Measurements from ENCODE around the gene ANKRD13B.
A peak's percentile ranks its signal among the peaks of the same experiment; 100 is the strongest.

Gene ANKRD13B

DNA sequence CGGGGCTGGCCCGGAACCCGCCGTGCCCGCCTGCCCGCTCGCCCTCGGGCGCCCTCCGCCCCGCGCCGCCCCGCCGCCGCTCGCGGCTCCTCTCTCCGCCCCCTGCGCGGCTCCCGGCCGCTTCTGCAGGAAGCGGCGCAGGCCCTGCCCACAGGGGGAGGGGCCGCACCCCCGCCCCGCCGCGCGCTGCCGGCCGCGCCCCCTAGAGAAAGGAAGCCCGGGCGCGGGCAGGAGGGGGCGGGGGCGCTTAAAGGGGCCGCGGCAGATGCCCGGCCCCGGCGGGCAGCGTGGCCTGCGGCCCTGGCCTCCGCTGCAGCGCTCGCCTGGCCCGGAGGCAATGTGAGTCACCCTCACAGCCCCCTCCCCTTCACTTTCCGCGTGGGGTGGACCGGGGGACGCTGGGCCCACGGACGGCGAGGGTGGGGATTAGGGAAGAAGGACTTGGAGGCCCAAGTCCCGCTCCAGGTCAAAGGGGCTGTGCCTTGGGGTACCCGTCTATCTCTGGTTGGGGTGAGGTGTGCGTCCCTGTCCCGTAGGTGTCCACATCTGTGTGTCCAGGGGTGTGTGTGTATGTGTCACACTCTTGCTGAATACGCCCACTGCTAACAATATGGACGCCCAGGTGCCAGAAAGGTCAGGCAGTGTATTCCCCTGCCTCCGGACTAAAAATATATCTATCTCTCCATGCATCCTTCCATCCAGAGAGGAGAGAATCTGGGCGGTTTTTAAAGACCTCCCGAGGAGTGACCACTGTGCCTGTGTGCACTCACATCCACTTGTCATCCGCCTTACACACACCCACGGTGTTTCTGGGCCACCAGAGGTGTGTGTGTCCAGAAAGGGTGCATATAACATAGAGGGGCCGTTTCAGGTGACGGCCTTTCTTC is 3.2 kb upstream of the ANKRD13B start, which contains the start of gene GIT1:
TSS of gene GIT1 (minus strand) at position 125 of the 887 bp plus-strand sequence. CDS start 270 bp downstream, outside the sequence.
- TF ChIP-seq, protein P1, sequence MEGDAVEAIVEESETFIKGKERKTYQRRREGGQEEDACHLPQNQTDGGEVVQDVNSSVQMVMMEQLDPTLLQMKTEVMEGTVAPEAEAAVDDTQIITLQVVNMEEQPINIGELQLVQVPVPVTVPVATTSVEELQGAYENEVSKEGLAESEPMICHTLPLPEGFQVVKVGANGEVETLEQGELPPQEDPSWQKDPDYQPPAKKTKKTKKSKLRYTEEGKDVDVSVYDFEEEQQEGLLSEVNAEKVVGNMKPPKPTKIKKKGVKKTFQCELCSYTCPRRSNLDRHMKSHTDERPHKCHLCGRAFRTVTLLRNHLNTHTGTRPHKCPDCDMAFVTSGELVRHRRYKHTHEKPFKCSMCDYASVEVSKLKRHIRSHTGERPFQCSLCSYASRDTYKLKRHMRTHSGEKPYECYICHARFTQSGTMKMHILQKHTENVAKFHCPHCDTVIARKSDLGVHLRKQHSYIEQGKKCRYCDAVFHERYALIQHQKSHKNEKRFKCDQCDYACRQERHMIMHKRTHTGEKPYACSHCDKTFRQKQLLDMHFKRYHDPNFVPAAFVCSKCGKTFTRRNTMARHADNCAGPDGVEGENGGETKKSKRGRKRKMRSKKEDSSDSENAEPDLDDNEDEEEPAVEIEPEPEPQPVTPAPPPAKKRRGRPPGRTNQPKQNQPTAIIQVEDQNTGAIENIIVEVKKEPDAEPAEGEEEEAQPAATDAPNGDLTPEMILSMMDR (IDR thresholded peaks at IDR 0.05; ENCODE audit: low read depth, low read length): no peak
- peak; percentile 54 for DNase-seq (ENCODE audit: extremely low read depth, low read depth)

- TF ChIP-seq, protein P1 (IDR thresholded peaks at IDR 0.05; ENCODE audit: low read depth, low read length): no peak
- DNase-seq (ENCODE audit: extremely low read depth, low read depth): no peak
Measured at GRCh38 chr17:29590411-29591145, 2.4 kb upstream of the ANKRD13B start.

DNA sequence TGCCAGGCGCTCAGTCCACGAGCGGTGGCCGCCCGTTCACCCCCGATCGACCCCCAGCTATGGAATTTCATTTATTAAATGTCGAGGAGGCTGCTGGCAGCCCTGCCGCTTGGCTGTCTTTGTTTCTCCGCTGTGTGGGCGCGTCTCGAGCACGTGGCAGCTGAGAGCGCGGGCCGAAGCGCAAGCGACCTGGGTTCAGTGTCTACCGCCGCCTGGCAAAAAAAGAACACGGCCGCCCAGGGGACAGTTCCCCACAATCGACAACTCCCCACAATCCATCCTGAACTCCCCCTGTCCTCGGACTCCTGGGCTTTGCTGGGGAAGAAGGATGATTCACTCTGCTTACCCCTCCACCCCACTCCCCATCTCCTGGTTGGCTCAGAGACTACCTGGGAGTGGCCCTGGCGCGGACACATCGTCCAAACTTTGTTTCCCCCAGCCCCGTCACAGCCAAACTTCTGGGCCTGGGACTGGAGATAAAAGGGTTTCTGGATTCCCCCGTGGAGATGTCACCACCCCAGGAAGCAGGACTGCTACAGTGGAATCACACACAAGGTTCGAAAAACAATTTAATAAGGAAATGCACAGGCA is 1.7 kb upstream of the ANKRD13B start:
- DNase-seq (ENCODE audit: extremely low read depth, low read depth): no peak
- TF ChIP-seq, protein P1 (IDR thresholded peaks at IDR 0.05; ENCODE audit: low read depth, low read length): no peak

GRCh38 chr17:29591737-29592608 is 959 bp upstream of the ANKRD13B start:
- DNase-seq (ENCODE audit: extremely low read depth, low read depth): no peak
- TF ChIP-seq, protein P1 (IDR thresholded peaks at IDR 0.05; ENCODE audit: low read depth, low read length): peak; percentile 99

GRCh38 chr17:29593591-29594518 is 923 bp downstream of the ANKRD13B start:
- DNase-seq (ENCODE audit: extremely low read depth, low read depth): no peak
- TF ChIP-seq, protein P1 (IDR thresholded peaks at IDR 0.05; ENCODE audit: low read depth, low read length): peak; percentile 9; the same call in 1 of the 2 replicates

Measured in AG09319 (cell line).